Activated CD8-positive, alpha-beta memory T cell treated with anti-CD3 and anti-CD28 coated beads, Interleukin-2, amount 10 ng/mL, durations not matched to agents 7 days and 5 days (primary cell): ENCODE measurements around the gene FOLR2. TPM values are rescaled to one million over a fixed set of nuclear protein-coding genes. Genes with fewer than 3 reads are reported as not detected.

ENCODE experiments used
- ATAC-seq: fragments of 150-1000 bp; cut with Tn5 transposase; one replicate; pipeline ENCODE4 v1.10.0; 2021; ENCODE audit warnings: moderate library complexity
- CTCF ChIA-PET: fragments of 350-600 bp; sonication (Branson Sonifier 250); formaldehyde crosslinking; loops from one replicate; lab custom pipeline; 2021; ENCODE audit warnings: antibody characterized with exemption; lab: Charles Lee
- DNase-seq: peaks from one replicate; pipeline ENCODE4 v3.0.0-alpha.2; 2020
- H3K27ac Mint-ChIP-seq: one replicate; pipeline ENCODE4 v1.8.0; 2021; ENCODE audit warnings: mild to moderate bottlenecking, mixed read lengths
- H3K27me3 Mint-ChIP-seq: one replicate; pipeline ENCODE4 v1.8.0; 2021; ENCODE audit warnings: mixed read lengths
- H3K36me3 Mint-ChIP-seq: one replicate; pipeline ENCODE4 v1.8.0; 2021; ENCODE audit warnings: mild to moderate bottlenecking, mixed read lengths
- H3K4me1 Mint-ChIP-seq: one replicate; pipeline ENCODE4 v1.8.0; 2021; ENCODE audit warnings: mixed read lengths
- H3K4me3 Mint-ChIP-seq: one replicate; pipeline ENCODE4 v1.8.0; 2021; ENCODE audit warnings: mild to moderate bottlenecking, moderate library complexity, mixed read lengths
- H3K9me3 Mint-ChIP-seq: one replicate; pipeline ENCODE4 v1.8.0; 2022; ENCODE audit warnings: low read depth, mixed read lengths
- total RNA-seq, 2 experiments: library from RNA; stranded (reverse); gene quantifications; one replicate each; pipeline ENCODE4 v1.2.3, GENCODE V29; 2021

Gene FOLR2
- total RNA-seq, 2 experiments from 2014 or later: not detected

- DNase-seq: no peak
- Mint-ChIP-seq H3K4me1 (peaks cover 8% of the 10 kb centered on the region), H3K27ac (no peak overlapping the region), H3K36me3 (peaks cover 24% of the 10 kb centered on the region), H3K27me3 (peaks cover 14% of the 10 kb centered on the region), H3K4me3 (no peak overlapping the region), H3K9me3 (no peaks in the 10 kb centered on the region)
- no peak for ATAC-seq
- CTCF ChIA-PET: interaction anchor here (1.1 to 1.8 kb wide), 5 partner anchors 12 to 199 kb away, joined by 3 to 8 read pairs (median 4); partner anchors contain the start of gene CLPB
Observed at GRCh38 chr11:72235351-72236057, 18.9 kb downstream of the FOLR2 start.

- DNase-seq (no peak), ATAC-seq (no peak)
- Mint-ChIP-seq H3K27me3 (peaks cover 21% of the 10 kb centered on the region), H3K4me3 (no peak overlapping the region), H3K9me3 (no peaks in the 10 kb centered on the region), H3K36me3 (peaks cover 20% of the 10 kb centered on the region), H3K27ac (no peak overlapping the region), H3K4me1 (peaks cover 10% of the 10 kb centered on the region)
- CTCF ChIA-PET: interaction anchor here (1.1 to 1.8 kb wide), 7 partner anchors 9 to 198 kb away, joined by 3 to 8 read pairs (median 4); partner anchors contain the start of gene CLPB
Observed at GRCh38 chr11:72236083-72236697, 19.6 kb downstream of the FOLR2 start.

- H3K27me3 Mint-ChIP-seq: peaks cover 26% of the 10 kb centered on the region
- CTCF ChIA-PET: interaction anchor here (1.2 to 1.8 kb wide), 7 partner anchors 9 to 197 kb away, joined by 3 to 8 read pairs (median 4); partner anchors contain the start of gene CLPB
- no peaks in the 10 kb centered on the region for H3K9me3 Mint-ChIP-seq
- H3K4me1 Mint-ChIP-seq: peaks cover 10% of the 10 kb centered on the region
- no peak overlapping the region for H3K27ac Mint-ChIP-seq
- H3K4me3 Mint-ChIP-seq: no peak overlapping the region
- ATAC-seq (no peak), DNase-seq (no peak)
- H3K36me3 Mint-ChIP-seq: peaks cover 14% of the 10 kb centered on the region
Observed at GRCh38 chr11:72236774-72237111, 20.1 kb downstream of the FOLR2 start.

- ATAC-seq (no peak), DNase-seq (no peak)
- Mint-ChIP-seq H3K4me3 (no peak overlapping the region), H3K4me1 (peaks cover 10% of the 10 kb centered on the region), H3K36me3 (peaks cover 13% of the 10 kb centered on the region), H3K27me3 (peaks cover 32% of the 10 kb centered on the region), H3K27ac (no peak overlapping the region), H3K9me3 (no peaks in the 10 kb centered on the region)
- CTCF ChIA-PET: interaction anchor here (0.9 to 2.1 kb wide), 18 partner anchors 9 to 212 kb away, joined by 3 to 21 read pairs (median 4); partner anchors contain the start of genes CLPB, FOLR2 and INPPL1
Observed at GRCh38 chr11:72237112-72237931, 20.7 kb downstream of the FOLR2 start.

GRCh38 chr11:72238040-72238450 is 21.5 kb downstream of the FOLR2 start:
- CTCF ChIA-PET: interaction anchor here (0.7 to 2.1 kb wide), 15 partner anchors 8 to 256 kb away, joined by 3 to 21 read pairs (median 4); partner anchors contain the start of genes FOLR2 and INPPL1
- Mint-ChIP-seq H3K36me3 (peaks cover 11% of the 10 kb centered on the region), H3K27me3 (peaks cover 38% of the 10 kb centered on the region), H3K9me3 (no peaks in the 10 kb centered on the region), H3K4me3 (no peak overlapping the region), H3K27ac (no peak overlapping the region), H3K4me1 (peaks cover 10% of the 10 kb centered on the region)
- DNase-seq: peak; percentile 67
- peak; percentile 57 for ATAC-seq

- no peaks in the 10 kb centered on the region for H3K9me3 Mint-ChIP-seq
- H3K4me1 Mint-ChIP-seq: peaks cover 12% of the 10 kb centered on the region
- CTCF ChIA-PET: interaction anchor here (0.7 to 2.1 kb wide), 16 partner anchors 8 to 255 kb away, joined by 3 to 21 read pairs (median 4); partner anchors contain the start of genes FOLR2 and INPPL1
- no peak overlapping the region for H3K4me3 Mint-ChIP-seq
- no peak for DNase-seq
- H3K27ac Mint-ChIP-seq: no peak overlapping the region
- peaks cover 11% of the 10 kb centered on the region for H3K36me3 Mint-ChIP-seq
- no peak for ATAC-seq
- peaks cover 44% of the 10 kb centered on the region for H3K27me3 Mint-ChIP-seq
Observed at GRCh38 chr11:72238492-72239312, 22.1 kb downstream of the FOLR2 start.

- ATAC-seq: no peak
- Mint-ChIP-seq H3K4me1 (peaks cover 12% of the 10 kb centered on the region), H3K27me3 (peaks cover 44% of the 10 kb centered on the region), H3K27ac (no peak overlapping the region), H3K9me3 (no peaks in the 10 kb centered on the region), H3K36me3 (peaks cover 10% of the 10 kb centered on the region), H3K4me3 (peak overlapping the region; percentile 25)
- CTCF ChIA-PET: interaction anchor here (1.2 to 2.1 kb wide), 2 partner anchors 14 to 91 kb away, joined by 3 to 21 read pairs; partner anchors contain the start of gene INPPL1
- DNase-seq: no peak
Observed at GRCh38 chr11:72239313-72239848, 22.8 kb downstream of the FOLR2 start.

GRCh38 chr11:72239849-72240460 is 23.4 kb downstream of the FOLR2 start:
- Mint-ChIP-seq H3K4me3 (no peak overlapping the region), H3K9me3 (no peaks in the 10 kb centered on the region), H3K36me3 (peaks cover 7% of the 10 kb centered on the region), H3K4me1 (peaks cover 16% of the 10 kb centered on the region), H3K27me3 (peaks cover 44% of the 10 kb centered on the region), H3K27ac (no peak overlapping the region)
- ATAC-seq (no peak), DNase-seq (no peak)
- CTCF ChIA-PET: interaction anchor here (0.9 to 2.1 kb wide), 5 partner anchors 14 to 179 kb away, joined by 3 to 21 read pairs (median 5); partner anchors contain the start of gene INPPL1

GRCh38 chr11:72240461-72241290 is 24.1 kb downstream of the FOLR2 start:
- no peak overlapping the region for H3K27ac Mint-ChIP-seq
- peaks cover 7% of the 10 kb centered on the region for H3K36me3 Mint-ChIP-seq
- H3K4me1 Mint-ChIP-seq: peaks cover 16% of the 10 kb centered on the region
- H3K4me3 Mint-ChIP-seq: no peak overlapping the region
- ATAC-seq (peak; percentile 15), DNase-seq (no peak)
- peaks cover 44% of the 10 kb centered on the region for H3K27me3 Mint-ChIP-seq
- CTCF ChIA-PET: interaction anchor here (0.9 to 1.1 kb wide), 4 partner anchors 15 to 178 kb away, joined by 4 to 8 read pairs (median 5); no protein-coding TSS in a partner anchor
- H3K9me3 Mint-ChIP-seq: no peaks in the 10 kb centered on the region

- CTCF ChIA-PET: interaction anchor here (0.9 to 1.1 kb wide), 4 partner anchors 15 to 178 kb away, joined by 4 to 8 read pairs (median 5); no protein-coding TSS in a partner anchor
- ATAC-seq (no peak), DNase-seq (no peak)
- H3K4me1 Mint-ChIP-seq: peaks cover 16% of the 10 kb centered on the region
- no peak overlapping the region for H3K4me3 Mint-ChIP-seq
- peaks cover 44% of the 10 kb centered on the region for H3K27me3 Mint-ChIP-seq
- H3K9me3 Mint-ChIP-seq: no peaks in the 10 kb centered on the region
- H3K36me3 Mint-ChIP-seq: peaks cover 7% of the 10 kb centered on the region
- no peak overlapping the region for H3K27ac Mint-ChIP-seq
Observed at GRCh38 chr11:72241291-72241781, 24.7 kb downstream of the FOLR2 start.

- no peak overlapping the region for H3K27ac Mint-ChIP-seq
- CTCF ChIA-PET: interaction anchor here (1.1 kb wide), 1 partner anchor 189 kb away, joined by 3 read pairs; no protein-coding TSS in a partner anchor
- ATAC-seq (no peak), DNase-seq (no peak)
- H3K4me3 Mint-ChIP-seq: no peak overlapping the region
- peaks cover 44% of the 10 kb centered on the region for H3K27me3 Mint-ChIP-seq
- H3K4me1 Mint-ChIP-seq: peaks cover 16% of the 10 kb centered on the region
- H3K9me3 Mint-ChIP-seq: no peaks in the 10 kb centered on the region
- peaks cover 4% of the 10 kb centered on the region for H3K36me3 Mint-ChIP-seq
Observed at GRCh38 chr11:72242141-72242540, 25.5 kb downstream of the FOLR2 start.
